Osteoblast (primary cell): ENCODE data around the gene PPOX. TPM values are rescaled to one million over a fixed set of nuclear protein-coding genes. Genes with fewer than 3 reads are reported as not detected.

ENCODE experiments used
- DNase-seq: peaks from one replicate; pipeline ENCODE4 v3.0.0; 2011; ENCODE audit warnings: low spot score, mixed read lengths; ENCODE audit not compliant: insufficient read length; ENCODE audit errors: missing footprints
- H2AFZ ChIP-seq: 2 replicates; pipeline ENCODE4 v1.6.0; 2011; ENCODE audit warnings: mild to moderate bottlenecking, low read length
- H3K27ac ChIP-seq: 2 replicates; pipeline ENCODE4 v1.5.1; 2011; ENCODE audit warnings: mild to moderate bottlenecking, low read depth, low read length, moderate library complexity
- H3K27me3 ChIP-seq: 2 replicates; pipeline ENCODE4 v1.6.0; 2012; ENCODE audit warnings: mild to moderate bottlenecking, control low read depth, inconsistent platforms, low read length, moderate library complexity; ENCODE audit not compliant: insufficient read depth
- H3K36me3 ChIP-seq: 2 replicates; pipeline ENCODE4 v1.5.1; 2011; ENCODE audit warnings: mild to moderate bottlenecking, low read length, control low read depth, moderate library complexity; ENCODE audit not compliant: insufficient read depth
- H3K4me1 ChIP-seq: 2 replicates; pipeline ENCODE4 v1.5.1; 2011; ENCODE audit warnings: mild to moderate bottlenecking, low read length, control low read depth, moderate library complexity; ENCODE audit not compliant: insufficient read depth
- H3K4me2 ChIP-seq: 2 replicates; pipeline ENCODE4 v1.6.0; 2011; ENCODE audit warnings: mild to moderate bottlenecking, low read length; ENCODE audit not compliant: insufficient read depth
- H3K4me3 ChIP-seq: fragments of 200-600 bp; sonication (generic); 3 replicates; pipeline ENCODE4 v1.5.1; 2012; ENCODE audit warnings: mild to moderate bottlenecking, low read length, inconsistent platforms; ENCODE audit not compliant: insufficient read depth
- H3K79me2 ChIP-seq: 2 replicates; pipeline ENCODE4 v1.6.0; 2012; ENCODE audit warnings: mild to moderate bottlenecking, low read length, control low read depth, inconsistent platforms; ENCODE audit not compliant: insufficient read depth
- H3K9me3 ChIP-seq: 2 replicates; pipeline ENCODE4 v1.5.1; 2011; ENCODE audit warnings: low read depth, low read length, control low read depth
- H4K20me1 ChIP-seq: 2 replicates; pipeline ENCODE4 v1.6.0; 2012; ENCODE audit warnings: mild to moderate bottlenecking, low read length, control low read depth; ENCODE audit not compliant: insufficient read depth
- total RNA-seq: library from RNA; depleted of rRNA; stranded (reverse); fragments of >200 nt; gene quantifications from 2 replicates; pipeline ENCODE4 v1.2.3, GENCODE V29; 2012
- TF ChIP-seq, protein P1 (sequence below): IDR thresholded peaks from 2 replicates; pipeline ENCODE4 v1.5.1; 2011; ENCODE audit warnings: mild to moderate bottlenecking, low read depth, low read length, moderate library complexity; ENCODE audit errors: extremely low read depth

The PPOX gene
- total RNA-seq, 1 donor: 19.5 TPM

DNA sequence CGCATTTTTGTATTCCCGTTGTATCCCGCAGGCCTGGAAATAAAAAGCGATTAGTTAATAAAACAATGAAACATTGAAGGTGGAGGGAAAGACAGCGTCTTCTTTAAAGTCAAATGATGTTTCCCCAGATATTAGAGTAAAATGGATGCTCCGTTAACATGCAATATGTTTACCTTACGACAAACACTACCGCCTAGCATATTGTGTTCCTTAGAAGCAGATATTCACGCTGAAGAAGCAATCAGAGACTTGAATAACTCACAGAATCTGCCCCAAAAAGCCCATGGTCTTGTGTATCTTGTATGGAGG is 11.7 kb downstream of the PPOX start:
- Histone ChIP-seq H3K4me3 (peak overlapping the region; percentile 98), H3K27me3 (no peaks in the 10 kb centered on the region), H4K20me1 (peaks cover 3% of the 10 kb centered on the region), H3K36me3 (peaks cover 25% of the 10 kb centered on the region), H3K79me2 (peaks cover 16% of the 10 kb centered on the region), H3K4me2 (peak overlapping the region; percentile 99), H3K27ac (peak overlapping the region; percentile 96), H3K9me3 (no peaks in the 10 kb centered on the region), H2AFZ (peak overlapping the region; percentile 99), H3K4me1 (peaks cover 27% of the 10 kb centered on the region)
- no peak for DNase-seq
- TF ChIP-seq, protein P1, sequence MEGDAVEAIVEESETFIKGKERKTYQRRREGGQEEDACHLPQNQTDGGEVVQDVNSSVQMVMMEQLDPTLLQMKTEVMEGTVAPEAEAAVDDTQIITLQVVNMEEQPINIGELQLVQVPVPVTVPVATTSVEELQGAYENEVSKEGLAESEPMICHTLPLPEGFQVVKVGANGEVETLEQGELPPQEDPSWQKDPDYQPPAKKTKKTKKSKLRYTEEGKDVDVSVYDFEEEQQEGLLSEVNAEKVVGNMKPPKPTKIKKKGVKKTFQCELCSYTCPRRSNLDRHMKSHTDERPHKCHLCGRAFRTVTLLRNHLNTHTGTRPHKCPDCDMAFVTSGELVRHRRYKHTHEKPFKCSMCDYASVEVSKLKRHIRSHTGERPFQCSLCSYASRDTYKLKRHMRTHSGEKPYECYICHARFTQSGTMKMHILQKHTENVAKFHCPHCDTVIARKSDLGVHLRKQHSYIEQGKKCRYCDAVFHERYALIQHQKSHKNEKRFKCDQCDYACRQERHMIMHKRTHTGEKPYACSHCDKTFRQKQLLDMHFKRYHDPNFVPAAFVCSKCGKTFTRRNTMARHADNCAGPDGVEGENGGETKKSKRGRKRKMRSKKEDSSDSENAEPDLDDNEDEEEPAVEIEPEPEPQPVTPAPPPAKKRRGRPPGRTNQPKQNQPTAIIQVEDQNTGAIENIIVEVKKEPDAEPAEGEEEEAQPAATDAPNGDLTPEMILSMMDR: no peak

DNA sequence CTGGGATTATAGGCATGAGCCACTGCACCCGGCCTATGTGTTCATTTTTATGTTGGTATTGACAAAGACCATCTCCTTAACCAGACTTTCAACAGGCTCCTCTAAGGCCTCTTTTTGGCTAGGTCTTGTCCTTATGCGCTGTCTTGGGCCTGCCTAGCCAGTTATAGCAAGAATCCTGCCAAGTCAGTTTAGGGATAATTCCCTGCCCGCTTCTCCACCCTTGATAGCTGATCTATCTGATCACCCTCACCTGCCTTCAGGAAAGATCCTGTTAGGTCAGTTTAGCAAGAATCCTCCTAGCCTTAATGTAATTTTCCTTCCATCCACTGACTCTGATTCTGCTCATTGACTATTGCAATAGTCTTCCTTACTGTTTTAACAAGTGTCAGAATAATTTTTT is 13.5 kb downstream of the PPOX start:
- Histone ChIP-seq H3K36me3 (peaks cover 12% of the 10 kb centered on the region), H3K4me1 (peaks cover 17% of the 10 kb centered on the region), H3K4me3 (no peak overlapping the region), H3K9me3 (no peaks in the 10 kb centered on the region), H2AFZ (no peak overlapping the region), H3K27me3 (no peaks in the 10 kb centered on the region), H3K4me2 (no peak overlapping the region), H4K20me1 (peaks cover 3% of the 10 kb centered on the region), H3K27ac (no peak overlapping the region), H3K79me2 (peaks cover 16% of the 10 kb centered on the region)
- no peak for DNase-seq
- TF ChIP-seq, protein P1: no peak

DNA sequence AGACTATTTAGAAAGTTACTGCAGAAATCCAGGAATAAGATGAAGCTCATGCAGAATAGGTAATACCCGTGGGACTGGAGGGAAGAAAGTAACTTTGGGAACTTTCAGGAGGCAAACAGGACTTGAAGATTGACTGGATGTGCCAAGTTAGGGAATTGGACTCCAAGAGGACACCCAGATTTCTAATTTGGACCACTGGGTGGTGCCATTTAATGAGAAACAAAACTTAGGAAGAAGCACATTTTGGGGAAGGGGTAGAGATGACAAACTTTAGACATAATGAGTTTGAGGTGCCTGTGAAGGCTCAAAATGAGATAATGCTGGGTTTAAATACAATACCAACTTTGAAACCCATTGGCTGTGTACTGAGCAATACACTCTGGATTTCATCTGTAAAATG is 14.4 kb downstream of the PPOX start:
- DNase-seq: no peak
- H3K27me3 ChIP-seq: no peaks in the 10 kb centered on the region
- H2AFZ ChIP-seq: no peak overlapping the region
- no peak overlapping the region for H3K4me3 ChIP-seq
- H3K4me1 ChIP-seq: peaks cover 25% of the 10 kb centered on the region
- H3K9me3 ChIP-seq: no peaks in the 10 kb centered on the region
- peaks cover 3% of the 10 kb centered on the region for H3K36me3 ChIP-seq
- TF ChIP-seq, protein P1: peak; percentile 46
- no peak overlapping the region for H3K4me2 ChIP-seq
- H4K20me1 ChIP-seq: peaks cover 3% of the 10 kb centered on the region
- no peak overlapping the region for H3K27ac ChIP-seq
- H3K79me2 ChIP-seq: peaks cover 16% of the 10 kb centered on the region

DNA sequence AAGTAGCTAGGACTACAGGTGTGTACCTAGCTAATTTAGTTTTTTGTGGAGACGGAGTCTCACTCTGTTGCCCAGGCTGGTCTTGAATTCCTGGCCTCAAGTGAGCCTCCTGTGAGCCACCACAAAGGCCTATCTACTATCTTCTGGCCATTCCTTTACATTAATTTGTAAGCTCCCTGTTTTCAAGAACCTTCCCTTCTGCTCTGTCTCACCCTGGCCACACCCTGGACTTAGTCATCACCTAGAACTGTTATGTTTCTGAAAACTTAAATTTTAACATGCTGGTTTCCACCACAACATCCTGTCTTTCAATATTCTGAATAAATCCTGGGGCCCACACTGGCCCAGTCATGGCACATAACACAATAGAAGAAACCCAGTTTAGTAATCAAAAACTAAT is 16.0 kb downstream of the PPOX start:
- DNase-seq: no peak
- Histone ChIP-seq H3K4me3 (no peak overlapping the region), H3K4me2 (no peak overlapping the region), H3K36me3 (no peaks in the 10 kb centered on the region), H3K27me3 (no peaks in the 10 kb centered on the region), H2AFZ (peak overlapping the region; percentile 53), H3K27ac (no peak overlapping the region), H3K79me2 (peaks cover 1% of the 10 kb centered on the region), H3K4me1 (peaks cover 21% of the 10 kb centered on the region), H4K20me1 (no peaks in the 10 kb centered on the region), H3K9me3 (no peaks in the 10 kb centered on the region)
- TF ChIP-seq, protein P1: no peak
